SKM-1 (cell line): ENCODE results near the gene KIAA1671.
"Not testable (repeated sequence)": the region's sequence is repeated elsewhere in the genome, so short reads cannot be mapped to it uniquely, and the experiment has no call there.

Experiments
- DNase-seq: peaks from one replicate; lab custom pipeline; 2025; ENCODE audit not compliant: unreplicated experiment; lab: John Stamatoyannopoulos, UW

KIAA1671 gene

DNA sequence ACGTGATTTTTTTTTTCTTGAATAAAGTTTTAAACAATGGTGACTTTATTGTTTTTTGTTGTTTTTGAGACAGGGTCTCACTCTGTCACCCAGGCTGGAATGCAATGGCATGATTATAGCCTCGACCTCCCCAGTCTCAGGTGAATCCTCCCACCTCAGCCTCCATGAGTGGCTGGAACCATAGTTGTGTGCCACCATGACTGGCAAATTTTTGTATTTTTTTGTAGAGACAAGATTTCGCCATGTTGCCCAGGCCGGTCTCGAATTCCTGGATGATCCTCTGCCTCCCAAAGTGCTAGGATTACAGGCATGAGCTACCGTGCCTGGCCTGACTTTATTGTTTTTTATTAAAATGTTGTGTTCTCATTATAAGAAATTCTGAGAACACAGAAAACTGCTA, 235.0 kb downstream of the KIAA1671 start:
- no peak for DNase-seq

DNA sequence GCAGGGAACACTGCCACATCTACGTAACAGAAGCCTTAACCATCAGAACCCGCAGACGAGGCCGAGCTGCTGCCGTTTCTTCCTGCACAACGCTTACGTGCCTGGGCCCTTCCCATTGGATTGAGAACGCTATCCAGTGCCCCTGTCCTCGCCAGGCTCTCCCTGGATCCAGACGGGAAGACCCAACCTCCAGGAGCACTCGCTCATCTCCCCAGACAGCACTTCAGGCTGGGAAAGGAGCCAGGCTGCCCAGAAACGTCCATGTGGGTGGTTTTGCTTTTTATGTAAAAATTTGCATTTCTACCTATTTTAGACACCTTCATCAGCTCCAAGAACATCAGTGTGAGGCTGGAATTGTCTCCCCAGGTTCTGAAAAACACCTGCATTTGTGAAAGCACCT, 239.9 kb downstream of the KIAA1671 start:
- no peak for DNase-seq

DNA sequence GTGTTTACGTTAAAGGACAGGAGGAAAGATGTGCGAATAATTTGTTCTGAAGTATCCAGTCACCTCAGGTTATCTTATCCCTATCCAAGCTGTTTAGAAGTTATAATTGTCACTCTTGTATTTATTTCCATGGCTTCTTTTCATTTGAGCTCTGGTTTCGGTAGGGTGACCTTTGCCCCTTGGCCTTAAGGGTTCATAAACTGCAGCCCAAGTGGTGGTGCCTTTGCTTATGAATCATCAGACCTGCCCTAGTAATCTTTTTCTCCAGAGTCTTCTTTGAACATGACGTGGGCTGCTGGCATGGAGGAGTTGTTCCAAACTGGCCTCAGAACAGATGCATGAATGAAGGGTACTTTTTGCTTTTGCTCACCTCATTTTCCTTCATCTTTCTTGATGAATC, 240.6 kb downstream of the KIAA1671 start:
- DNase-seq, result no peak

DNA sequence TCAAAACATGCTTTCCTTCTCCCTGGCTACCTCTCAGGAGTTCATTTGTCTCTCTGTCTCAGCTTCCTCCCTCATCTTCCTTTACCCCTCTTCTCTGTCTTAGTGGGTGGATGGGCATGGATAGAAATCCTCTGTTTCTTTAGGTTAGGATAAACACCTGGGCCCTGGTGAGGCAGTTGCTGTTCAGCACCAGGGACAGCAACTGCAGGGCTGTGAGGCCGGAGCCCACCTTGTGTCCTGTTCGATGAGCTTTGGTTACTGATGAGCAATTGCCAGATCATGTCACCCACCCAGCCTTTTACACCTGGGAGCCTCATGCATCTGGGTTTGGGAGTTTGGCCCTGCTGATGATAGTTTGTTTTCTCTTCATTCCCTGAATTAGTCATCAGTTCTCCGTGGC, 241.0 kb downstream of the KIAA1671 start:
- no peak for DNase-seq

DNA sequence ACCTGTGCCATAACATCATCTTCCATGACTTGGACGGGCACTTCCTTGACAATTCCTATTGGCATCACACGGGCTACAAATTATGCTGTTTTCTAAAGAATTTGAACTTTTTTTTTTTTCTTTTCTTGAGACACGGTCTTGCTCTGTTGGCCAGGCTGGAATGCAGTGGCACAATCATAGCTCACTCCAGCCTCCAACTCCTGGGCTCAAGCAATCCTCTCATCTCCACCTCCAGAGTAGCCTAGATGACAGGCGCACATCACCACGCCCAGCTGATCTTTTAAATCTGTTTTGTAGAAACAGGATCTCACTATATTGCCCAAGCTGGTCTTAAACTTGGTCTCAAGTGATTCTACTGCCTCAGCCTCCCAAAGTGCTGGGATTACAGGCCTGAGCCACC, 243.8 kb downstream of the KIAA1671 start:
- no peak for DNase-seq

DNA sequence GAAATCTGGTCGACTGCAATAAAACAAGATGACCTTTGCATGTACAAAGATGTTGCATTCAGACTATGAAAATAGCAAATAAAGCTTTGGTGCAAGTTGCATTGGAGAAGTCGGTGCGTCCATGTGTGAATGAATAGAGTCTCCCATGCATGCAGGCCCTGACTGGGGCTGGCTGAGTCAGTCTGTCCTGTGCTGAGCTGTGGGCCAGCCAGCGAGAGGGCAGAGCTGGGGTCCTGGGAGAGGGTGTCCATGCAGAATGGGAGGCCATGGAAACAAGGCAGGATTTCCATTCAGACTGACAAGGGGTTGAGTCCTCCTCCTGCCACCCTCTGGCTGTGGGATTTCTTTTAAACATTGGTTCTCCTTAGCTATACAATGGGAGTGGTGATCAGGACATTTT, 244.8 kb downstream of the KIAA1671 start:
- DNase-seq, result no peak

DNA sequence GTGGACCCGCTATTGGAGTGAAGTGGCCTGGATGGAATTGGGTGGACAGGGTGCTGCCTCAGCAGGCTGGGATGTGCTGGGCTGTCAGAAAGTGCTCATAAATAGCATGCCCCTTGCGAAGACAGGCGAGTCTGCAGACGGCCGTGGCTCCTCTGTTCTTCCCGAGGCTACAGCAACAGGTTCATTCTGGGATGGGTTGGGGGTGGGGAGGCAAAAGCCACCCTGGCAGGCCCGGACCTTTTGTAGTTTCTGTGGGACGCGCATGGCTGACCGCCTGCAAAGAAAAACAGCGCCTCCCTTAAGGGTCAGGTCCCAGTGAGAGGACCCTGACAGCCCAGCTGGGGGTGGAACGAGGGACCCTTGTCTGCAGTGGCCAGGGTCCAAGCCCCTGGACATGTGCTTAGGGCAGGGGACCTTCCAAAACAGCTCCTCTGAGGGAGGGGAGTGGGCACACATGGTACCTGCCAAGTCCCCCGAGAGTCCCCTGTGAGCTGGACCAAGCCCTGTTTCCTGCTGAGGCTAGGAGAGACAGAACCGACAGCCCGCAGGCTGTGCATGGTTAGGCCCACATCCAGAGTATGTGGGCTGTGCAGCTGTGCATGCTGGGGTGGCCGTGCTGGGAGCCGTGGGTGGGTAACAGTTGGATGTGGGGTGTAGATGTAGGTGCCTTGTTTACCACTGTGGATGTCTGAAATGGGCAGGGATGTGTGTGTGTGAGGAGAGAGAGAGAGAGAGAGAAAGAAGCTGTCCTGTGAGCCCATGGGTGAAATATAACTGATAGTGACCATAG, 247.4 kb downstream of the KIAA1671 start, which contains the start of gene CRYBB3:
TSS of gene CRYBB3 (plus strand) at position 128 of the 790 bp plus-strand sequence. CDS start 1,539 bp downstream, outside the sequence.
- DNase-seq, result no peak

DNA sequence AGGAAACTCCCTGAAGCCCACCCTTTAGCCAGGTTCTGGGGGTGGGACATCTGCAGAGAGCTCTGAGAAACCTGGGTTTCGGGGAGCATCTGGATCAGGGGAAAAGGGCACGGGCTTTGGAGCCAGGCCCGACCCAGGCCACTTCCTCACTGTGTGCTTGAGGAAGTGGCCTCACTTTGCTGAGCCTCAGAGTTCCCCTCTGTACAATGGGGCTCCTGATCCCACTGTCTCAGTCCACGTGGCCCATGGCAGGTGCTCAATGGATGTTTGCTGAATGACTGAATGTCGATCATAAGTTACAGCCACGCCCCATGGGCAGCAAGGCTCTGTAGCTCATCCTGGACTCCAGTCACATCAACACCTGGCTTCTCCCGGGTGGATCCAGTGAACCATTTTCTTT, 248.5 kb downstream of the KIAA1671 start:
- DNase-seq, result no peak

DNA sequence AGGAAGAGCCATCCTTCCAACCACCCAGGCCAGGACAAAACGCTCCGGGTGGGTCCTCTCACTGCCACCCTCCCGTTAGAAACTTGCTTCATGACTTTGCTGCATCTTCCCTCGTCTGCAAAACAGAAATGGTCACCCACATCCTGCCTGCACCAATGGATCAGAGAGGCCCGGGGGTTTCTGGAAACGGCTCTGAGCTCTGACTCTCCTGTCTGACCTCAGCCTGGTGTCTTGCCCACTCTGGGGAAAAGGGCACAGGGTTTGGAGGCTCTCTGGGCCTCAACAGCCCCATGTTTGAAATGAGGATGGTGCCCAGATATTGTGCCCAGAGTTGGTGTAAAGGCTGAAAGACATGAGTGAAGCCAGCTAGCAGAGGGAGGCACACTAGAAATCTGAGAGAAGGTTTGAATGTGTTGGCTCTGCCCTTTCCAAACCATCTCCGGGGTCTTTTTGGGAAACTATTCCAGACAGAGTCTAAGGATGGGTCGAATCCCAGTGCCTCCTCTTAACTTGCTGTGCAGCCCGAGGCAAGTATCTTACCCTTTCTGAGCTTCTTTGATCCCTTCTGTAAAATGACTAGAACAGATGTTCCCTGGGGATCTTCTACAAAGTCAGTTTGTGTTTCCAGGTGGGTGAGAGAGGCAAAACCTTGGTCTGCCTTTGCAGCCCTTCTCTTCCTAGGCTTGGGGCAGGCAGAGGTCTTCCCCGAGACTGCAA, 249.2 kb downstream of the KIAA1671 start:
- DNase-seq, result no peak

DNA sequence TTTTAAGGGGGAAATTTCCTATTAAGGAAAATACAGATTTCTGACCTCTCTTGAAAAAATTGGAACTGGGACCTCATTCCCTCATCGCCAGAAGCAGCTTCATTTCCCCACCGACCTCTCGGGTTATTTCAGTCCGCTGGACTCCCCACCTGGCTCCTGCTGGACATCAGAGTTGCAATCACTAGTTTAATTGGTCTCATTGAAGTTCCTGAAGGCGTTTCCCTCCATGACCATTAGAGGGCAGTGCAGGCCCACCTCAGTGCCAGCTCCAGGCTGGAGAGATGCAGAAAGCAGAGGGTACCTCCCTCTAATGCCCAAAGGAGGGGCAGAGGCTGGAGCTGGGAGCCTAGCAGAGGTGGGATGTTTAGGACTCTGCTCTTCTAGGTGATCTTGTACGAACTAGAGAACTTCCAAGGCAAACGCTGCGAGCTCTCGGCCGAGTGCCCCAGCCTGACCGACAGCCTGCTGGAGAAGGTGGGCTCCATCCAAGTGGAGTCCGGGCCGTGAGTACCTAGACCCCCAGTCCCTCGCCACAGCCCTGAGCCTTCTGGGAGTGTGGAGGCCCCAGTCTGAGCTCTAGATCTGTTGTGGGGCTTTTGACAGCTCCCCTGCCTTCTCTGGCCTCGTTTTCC, 249.9 kb downstream of the KIAA1671 start:
- no peak for DNase-seq

DNA sequence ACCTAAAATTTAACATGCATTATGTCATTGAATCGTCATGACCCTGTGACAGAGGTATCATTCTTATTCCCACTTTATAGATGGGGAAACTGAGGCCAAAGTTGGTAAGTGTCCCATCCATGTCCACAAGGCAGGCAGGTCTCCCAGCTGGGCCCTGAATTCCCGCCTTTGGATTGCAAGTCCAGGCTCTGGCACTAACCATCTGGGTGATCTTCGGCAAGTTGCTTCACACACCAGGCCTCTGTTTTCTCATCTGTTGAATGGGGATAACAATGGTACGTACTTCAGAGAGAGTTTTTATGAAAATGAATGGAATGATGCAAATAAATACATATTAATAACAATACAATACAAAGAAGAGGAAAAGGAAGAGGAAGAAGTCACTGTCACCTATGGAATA, 250.6 kb downstream of the KIAA1671 start:
- DNase-seq, result no peak

DNA sequence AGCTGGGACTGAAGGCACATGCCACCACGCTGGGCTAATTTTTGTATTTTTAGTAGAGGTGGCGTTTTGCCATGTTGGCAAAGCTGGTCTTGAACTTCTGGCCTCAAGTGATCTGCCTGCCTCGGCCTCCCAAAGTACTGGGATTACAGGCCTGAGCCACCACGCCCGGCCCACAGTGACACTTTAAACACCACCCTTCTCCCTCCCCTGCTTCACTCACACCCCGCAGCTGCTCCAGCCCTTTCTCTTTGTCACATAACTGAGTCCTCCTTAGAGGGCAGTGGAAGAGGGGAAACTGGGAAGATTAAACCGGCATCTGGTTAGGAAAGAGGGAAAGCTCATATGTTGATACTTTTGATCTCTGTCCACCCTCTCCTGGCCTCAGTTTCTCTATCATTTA, 252.0 kb downstream of the KIAA1671 start:
- DNase-seq, result not testable (repeated sequence)

DNA sequence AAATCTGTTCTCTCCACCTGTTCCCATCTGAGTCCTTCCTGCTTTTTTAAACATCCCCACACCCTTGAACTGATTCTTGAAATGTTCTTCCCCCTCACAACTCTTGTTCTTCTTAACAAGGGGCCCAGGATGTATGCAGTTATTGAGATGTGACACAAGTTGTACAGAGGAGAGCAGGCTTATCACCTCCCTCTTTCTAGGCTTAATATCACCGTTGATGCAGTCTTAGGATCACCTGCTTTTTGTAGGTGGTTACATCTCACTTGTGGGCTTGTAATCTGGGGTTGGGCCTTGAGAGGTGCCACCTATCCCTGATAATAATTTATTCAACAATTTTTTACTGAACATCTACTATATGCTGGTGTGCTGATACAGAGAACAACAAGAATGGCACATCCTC, 253.3 kb downstream of the KIAA1671 start:
- DNase-seq, result no peak

DNA sequence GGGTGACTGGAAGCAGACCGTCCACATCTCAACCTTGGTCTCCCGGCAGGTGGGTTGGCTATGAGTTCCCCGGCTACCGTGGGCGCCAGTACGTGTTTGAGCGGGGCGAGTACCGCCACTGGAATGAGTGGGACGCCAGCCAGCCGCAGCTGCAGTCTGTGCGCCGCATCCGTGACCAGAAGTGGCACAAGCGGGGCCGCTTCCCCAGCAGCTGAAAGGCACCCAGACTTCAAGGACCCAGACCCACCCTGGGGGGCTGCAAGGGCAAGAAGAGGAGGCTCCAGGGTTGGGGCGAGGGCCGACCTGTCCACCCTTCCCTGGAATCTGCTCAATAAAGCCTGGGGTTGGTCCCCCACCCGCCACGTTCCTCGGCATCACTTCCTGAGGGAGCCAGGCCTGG, 254.5 kb downstream of the KIAA1671 start:
- DNase-seq, result no peak

DNA sequence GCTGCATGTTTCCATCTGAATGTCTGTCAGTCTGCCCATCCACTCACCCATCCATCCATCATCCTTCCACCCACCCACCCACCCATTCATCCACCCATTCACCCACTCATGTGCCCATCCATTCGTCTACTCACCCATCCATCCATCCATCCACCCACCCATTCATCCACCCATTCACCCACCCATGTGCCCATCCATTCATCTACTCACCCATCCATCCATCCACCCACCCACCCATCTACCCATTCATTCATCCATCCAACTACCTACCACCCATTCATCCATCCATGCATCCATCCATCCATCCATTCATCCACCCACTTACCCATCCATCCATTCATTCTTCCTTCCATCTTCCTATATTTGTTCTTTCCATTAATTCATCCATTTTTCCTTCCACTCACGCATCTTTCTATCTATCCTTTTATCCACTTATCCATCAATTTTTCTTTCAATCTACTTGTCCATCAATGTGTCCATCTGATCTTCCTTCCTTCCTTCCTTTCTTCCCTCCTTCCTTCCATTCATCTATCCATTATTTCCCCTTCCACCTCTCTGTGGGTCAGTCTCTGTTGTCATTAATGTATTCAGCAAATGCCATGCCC, 255.1 kb downstream of the KIAA1671 start:
- no peak for DNase-seq

DNA sequence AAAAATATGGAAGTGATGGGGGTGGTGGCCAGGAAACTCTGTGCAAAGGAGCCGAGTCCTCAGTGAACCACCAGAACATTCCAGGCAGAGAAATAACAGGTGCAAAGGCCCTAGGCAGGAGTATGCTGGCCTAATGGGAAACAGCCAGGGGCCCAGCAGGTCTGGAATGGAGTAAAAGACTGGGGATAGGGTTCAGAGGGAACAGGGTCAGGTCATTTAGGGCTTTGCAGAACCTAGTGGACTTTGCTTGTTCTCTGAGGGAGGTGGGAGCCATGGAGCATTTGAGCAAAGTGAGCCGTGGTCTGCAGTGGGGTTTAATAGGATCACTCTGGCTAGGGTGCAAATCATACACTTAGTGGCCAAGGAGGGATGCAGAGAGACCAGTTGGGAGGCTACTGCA, 255.8 kb downstream of the KIAA1671 start:
- DNase-seq, result no peak

DNA sequence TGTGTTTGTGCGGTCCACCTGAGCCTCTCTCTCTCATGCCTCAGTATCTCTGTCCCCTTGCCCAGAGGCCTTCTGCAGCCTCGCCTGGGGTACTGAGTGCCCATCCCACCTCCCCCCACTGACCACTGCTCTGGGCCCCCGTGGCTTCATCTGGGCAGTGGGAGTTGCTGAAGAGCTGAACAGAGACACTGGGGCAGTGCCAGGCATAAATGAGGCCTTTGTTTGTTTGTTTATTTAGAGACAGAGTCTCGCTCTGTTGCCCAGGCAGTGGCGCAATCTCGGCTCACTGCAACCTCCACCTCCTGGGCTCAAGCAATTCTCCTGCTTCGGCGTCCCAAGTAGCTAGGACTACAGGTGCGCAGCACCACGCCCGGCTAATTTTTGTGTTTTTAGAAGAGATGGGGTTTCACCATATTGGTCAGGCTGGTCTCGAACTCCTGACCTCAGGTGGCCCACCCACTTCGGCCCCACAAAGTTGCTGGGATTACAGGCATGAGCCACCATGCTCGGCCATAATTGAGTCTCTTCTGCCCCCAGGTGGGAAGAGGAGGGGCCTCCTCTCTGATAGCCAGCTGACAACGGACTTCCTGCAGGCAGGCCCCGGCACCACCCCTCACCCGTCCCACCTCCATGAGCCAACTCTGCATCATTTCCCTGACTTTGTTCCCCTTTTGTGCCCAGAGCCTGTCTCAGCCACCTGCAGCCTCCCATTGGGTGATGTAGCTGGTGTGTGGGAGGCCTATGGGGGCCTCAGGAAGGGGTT, 256.4 kb downstream of the KIAA1671 start:
- no peak for DNase-seq

DNA sequence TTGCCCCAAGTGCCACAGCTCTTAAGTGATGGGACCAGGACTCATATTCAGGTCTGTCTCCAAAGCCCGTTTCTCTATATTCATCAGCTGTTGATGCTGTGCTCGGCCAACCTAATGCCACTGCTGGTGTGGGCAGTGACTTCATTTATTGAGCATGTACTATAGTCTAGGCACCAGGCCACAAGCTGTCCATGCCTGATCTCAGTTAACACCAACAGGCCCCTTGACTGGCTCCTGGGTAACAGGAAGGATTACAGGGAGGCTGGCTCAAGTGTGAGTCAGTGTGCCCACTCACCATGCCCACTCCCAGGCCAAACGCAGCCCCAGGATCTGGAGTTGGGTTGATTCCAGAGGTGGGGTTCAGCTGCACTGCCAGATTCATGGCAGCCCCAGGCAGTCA, 258.3 kb downstream of the KIAA1671 start:
- DNase-seq, result no peak

DNA sequence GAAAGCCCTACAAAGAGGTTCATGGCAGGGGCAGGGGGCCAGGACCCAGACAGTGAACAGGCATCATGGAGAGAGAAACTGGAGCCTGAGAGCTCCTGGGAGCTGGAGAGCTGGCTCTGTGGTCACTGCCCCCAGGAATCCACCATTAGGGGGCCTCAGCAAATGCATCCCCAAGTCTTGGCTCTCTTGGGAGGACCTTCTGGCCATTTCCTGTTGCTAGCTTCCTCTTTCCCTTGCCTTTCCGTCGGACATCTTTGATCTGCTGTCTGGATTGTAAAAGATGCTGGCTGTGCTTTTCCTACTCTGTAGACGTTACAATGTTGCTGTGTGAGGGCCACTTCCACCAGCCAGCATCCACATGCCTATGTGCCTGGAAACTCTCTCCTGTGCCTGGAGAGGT, 259.8 kb downstream of the KIAA1671 start:
- no peak for DNase-seq

DNA sequence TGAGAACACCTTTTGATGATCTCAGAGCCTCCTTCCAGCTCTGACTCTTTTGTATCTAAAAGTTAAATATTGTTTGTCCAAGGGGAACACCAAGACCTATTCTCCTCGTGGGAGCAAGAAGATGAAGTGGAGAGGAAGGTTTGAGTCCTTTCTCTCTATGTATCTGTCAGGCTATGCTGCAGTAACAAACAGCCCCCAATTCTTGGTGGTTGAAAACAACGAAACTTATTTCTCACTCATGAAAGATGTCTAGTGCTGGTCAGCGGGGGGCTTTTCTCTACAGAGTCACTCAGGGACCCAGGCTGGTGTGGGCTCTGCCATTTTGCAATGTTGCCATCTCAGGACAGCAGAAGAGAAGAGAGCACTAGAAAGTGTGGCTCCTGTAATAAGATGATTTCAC, 260.7 kb downstream of the KIAA1671 start:
- DNase-seq, result no peak

DNA sequence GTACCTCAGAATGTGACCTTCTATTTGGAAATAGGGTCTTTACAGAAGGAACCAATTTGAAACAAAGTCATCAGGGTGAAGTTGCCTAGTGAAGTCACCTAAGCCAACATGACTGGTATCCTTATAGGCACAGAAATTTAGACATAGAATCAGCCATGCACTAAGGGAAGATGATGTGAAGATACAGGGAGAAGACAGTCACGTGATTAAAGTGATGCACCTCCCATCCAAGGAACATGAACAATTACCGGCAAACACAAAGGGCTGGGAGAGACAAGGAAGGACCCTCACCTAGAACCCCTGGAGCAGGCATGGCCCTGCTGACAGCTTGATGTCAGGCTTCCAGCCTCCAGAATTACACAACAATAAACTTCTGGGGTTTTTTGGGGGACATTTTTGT, 263.7 kb downstream of the KIAA1671 start:
- DNase-seq, result no peak
